Heart left ventricle (tissue), 16 donors: Measurements from ENCODE around the gene TMEM214. TPM values are rescaled to one million over a fixed set of nuclear protein-coding genes. Genes with fewer than 3 reads are reported as not detected.

Experiments
- ATAC-seq, 4 donors: fragments of 200-7000 bp; cut with Tn5 transposase; one replicate each; pipeline ENCODE4 v1.9.1; 2020 to 2022; ENCODE audit warnings: moderate library complexity in 4 of 4, mild to moderate bottlenecking in 3 of 4, moderate number of reproducible peaks in 1 of 4
- DNase-seq, 5 donors: peaks; one replicate each; pipeline ENCODE4 v3.0.0-alpha.2; 2020
- H3K27ac ChIP-seq, 12 donors: fragments of 200-600 bp; sonication (generic) in 4 of 12; one replicate each; pipeline versions ENCODE4 v1.5.0 to v1.8.0; 2016 to 2022; ENCODE audit warnings: mild to moderate bottlenecking in 2 of 12
- H3K27me3 ChIP-seq, 9 donors: fragments of 200-600 bp; sonication (generic) in 2 of 9; one replicate each; pipeline versions ENCODE4 v1.5.1 to v1.8.0; 2016 to 2022; ENCODE audit warnings: mild to moderate bottlenecking in 3 of 9
- H3K36me3 ChIP-seq, 9 donors: fragments of 200-600 bp; sonication (generic) in 2 of 9; one replicate each; pipeline versions ENCODE4 v1.5.0 to v1.8.0; 2018 to 2022; ENCODE audit warnings: mild to moderate bottlenecking in 2 of 9
- H3K4me1 ChIP-seq, 12 donors: fragments of 200-600 bp; sonication (generic) in 4 of 12; one replicate each; pipeline versions ENCODE4 v1.5.0 to v1.8.0; 2016 to 2022; ENCODE audit warnings: mild to moderate bottlenecking in 3 of 12
- H3K4me3 ChIP-seq, 12 donors: fragments of 200-600 bp; sonication (generic) in 4 of 12; one replicate each; pipeline versions ENCODE4 v1.5.0 to v1.8.0; 2017 to 2022; ENCODE audit warnings: mild to moderate bottlenecking in 9 of 12, moderate library complexity in 4 of 12
- H3K9me3 ChIP-seq, 12 donors: fragments of 200-600 bp; sonication (generic) in 4 of 12; one replicate each; pipeline versions ENCODE4 v1.5.0 to v1.8.0; 2016 to 2022; ENCODE audit warnings: mild to moderate bottlenecking in 1 of 12
- CTCF ChIP-seq, 12 donors: fragments of 200-600 bp; sonication (generic) in 4 of 12; IDR thresholded peaks; one replicate each; pipeline versions ENCODE4 v1.5.0 to v1.8.0; 2018 to 2022; ENCODE audit warnings: antibody characterized with exemption in 12 of 12, mild to moderate bottlenecking in 5 of 12
- POLR2A ChIP-seq, 2 donors: fragments of 450-650 bp; IDR thresholded peaks; one replicate each; pipeline ENCODE4 v1.6.1; 2017; ENCODE audit warnings: antibody characterized with exemption in 2 of 2, mild to moderate bottlenecking in 2 of 2, moderate library complexity in 2 of 2
- WGBS, 4 donors: extraction: QIAGEN DNeasy Blood & Tissue Kit in 2 of 4; methylation state at CpG; one replicate each; pipeline versions ENCODE4 v1.1.5 to v1.1.7; 2013 to 2018; 5-methylcytosine and 5-hydroxymethylcytosine counted together
- intact Hi-C, 10 donors: fragments of 100-400 bp; cut with DNase I; formaldehyde crosslinking; loops; one replicate each; pipeline versions ENCODE4 v1.11.1 to v1.14.2; 2022
- polyA plus RNA-seq, 2 donors: library from polyadenylated mRNA; stranded (reverse); fragments of 200-250 nt; gene quantifications; one replicate each; pipeline ENCODE4 v1.2.3, GENCODE V29; 2013
- total RNA-seq, 9 donors: library from RNA; depleted of rRNA in 2 of 9; stranded (reverse); fragments of >200 nt in 2 of 9; fragmentation: NEBNext Ultra II Directional in 3 of 9; extraction: Animal tissue kit (Norgen Biotek cat#: 25700) in 3 of 9; gene quantifications; one replicate each; pipeline versions ENCODE4 v1.1.0 to v1.2.4, GENCODE V29; 2016 to 2023
- donor health status: ischemic (EF 13 %, LVEDD 7.1; RV severe dilation, severe dysfunction).
- donor health status: healthy with polysubstance abuse.
- donor health status: DM: no; HTN: yes; CAD: no.
- donor health status: DM: no; HTN: no; CAD: no.
- donor health status: ischemic (EF 25% LVEDD 6.9; RV normal size, moderate dysfunction).
- donor health status: ischemic (EF 25% LVEDD 5.7; RV mildly dilated, moderate dysfunction).
- donor health status: healthy.
- donor health status: DM: yes; HTN: yes; CAD: no.
- donor health status: ischemic (EF 35%, LVEDD 5.7; RV mildly dilated, moderate dysfunction).
- donor health status: nonischemic (EF 11% LVEDD 7.7; RV severe dilation, severe dysfunction).
- donor health status: DM: yes; HTN: yes; CAD: no.
- donor health status: PGD.
- donor health status: ischemic (EF 29% LVEDD 5.4; RV normal size, mild dysfunction).
- donor health status: nonischemic (EF 23%, LVEDD 6.1; RV moderate dilation, normal function).

TMEM214 gene
- total and polyA plus RNA-seq, 11 donors, result 18.3 to 58.0 (median 31.6) TPM

DNA sequence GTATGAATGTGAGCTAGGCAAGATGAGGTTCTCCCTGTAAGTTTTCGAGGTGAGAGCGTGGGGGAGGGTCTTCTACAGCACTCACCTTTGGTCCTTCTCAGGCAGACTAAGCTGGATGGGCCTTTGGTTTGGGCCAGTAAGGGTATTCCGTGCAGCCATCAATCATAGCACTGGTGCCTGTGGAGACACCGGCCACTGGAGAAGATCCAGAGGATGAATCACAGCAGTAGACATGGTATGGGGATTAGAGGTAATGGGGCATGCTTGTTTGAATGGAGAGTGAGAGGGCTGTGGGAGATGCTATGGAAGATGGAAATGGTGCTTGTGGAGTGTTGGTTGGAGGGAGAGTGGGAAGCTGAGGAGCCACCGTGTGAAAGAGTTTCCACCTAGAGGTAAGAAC, 46.2 kb upstream of the TMEM214 start:
- Histone ChIP-seq H3K4me3 (no peak overlapping the region), H3K27ac (no peak overlapping the region), H3K27me3 (no peaks in the 10 kb centered on the region), H3K9me3 (no peaks in the 10 kb centered on the region), H3K36me3 (peaks cover 0 to 2% (median 0%) of the 10 kb centered on the region in 9 donors), H3K4me1 (peaks cover 0 to 19% (median 11%) of the 10 kb centered on the region in 12 donors)
- 88 to 93% (median 93%) methylated on average over 5 of the region's 5 CpGs for WGBS, 4 donors
- intact Hi-C loops, result no loop called here
- TF ChIP-seq CTCF (IDR thresholded peaks at IDR 0.05) (no peak), POLR2A (IDR thresholded peaks at IDR 0.05) (no peak)
- no peak for DNase-seq
- ATAC-seq, result no peak

DNA sequence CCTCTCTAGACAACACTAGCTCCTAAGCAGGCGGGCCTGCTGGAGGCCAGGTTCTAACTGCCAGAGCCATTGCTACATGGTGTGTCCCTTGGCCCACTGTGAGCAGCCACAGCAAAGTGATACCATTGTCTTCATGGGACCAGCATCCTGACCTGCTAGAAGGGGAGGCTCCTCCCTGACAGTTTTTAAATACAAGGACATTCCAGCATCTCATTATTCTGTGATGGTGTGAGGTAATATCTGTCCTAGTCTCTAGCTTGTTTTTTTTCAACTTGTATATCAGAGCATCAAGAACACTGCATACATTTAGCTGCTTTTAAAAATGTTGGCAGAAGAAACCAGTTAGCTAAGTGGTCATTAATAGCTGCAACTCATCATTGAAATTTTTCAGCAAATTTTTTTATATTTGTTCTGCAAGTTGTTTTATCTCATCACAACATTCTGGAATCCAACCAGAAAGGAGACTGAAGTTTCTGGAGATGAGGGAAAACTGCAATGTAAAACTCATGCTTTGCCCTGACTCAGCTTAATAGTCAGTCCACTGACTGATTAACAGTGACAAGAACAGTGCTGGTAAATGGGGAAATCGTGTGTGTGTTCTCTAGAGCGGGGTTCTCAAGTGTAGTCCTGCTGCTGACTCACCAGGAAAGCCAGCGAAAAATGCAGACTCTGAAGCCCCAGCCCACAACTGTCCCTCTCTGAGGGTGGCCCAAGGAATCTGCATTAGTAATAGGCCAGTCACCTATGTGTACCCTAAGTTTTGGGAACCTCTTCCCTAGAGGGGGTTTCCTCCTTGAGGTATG, 44.5 kb upstream of the TMEM214 start:
- H3K4me1 ChIP-seq, result peaks cover 0 to 3% (median 0%) of the 10 kb centered on the region in 12 donors
- H3K27ac ChIP-seq, result no peak overlapping the region
- no peaks in the 10 kb centered on the region for H3K27me3 ChIP-seq
- ATAC-seq, result no peak
- no peak overlapping the region for H3K4me3 ChIP-seq
- intact Hi-C loops, result no loop called here
- TF ChIP-seq CTCF (IDR thresholded peaks at IDR 0.05) (no peak), POLR2A (IDR thresholded peaks at IDR 0.05) (no peak)
- H3K9me3 ChIP-seq, result no peaks in the 10 kb centered on the region
- 78 to 83% (median 80%) methylated on average over 4 of the region's 4 CpGs for WGBS, 4 donors
- DNase-seq, result no peak
- H3K36me3 ChIP-seq, result peaks cover 0 to 2% (median 0%) of the 10 kb centered on the region in 9 donors

GRCh38 chr2:26989156-26989555, 43.6 kb upstream of the TMEM214 start:
- Histone ChIP-seq H3K4me3 (no peak overlapping the region), H3K36me3 (peaks cover 0 to 2% (median 0%) of the 10 kb centered on the region in 9 donors), H3K27me3 (no peaks in the 10 kb centered on the region), H3K4me1 (no peaks in the 10 kb centered on the region), H3K27ac (no peak overlapping the region), H3K9me3 (no peaks in the 10 kb centered on the region)
- 89 to 91% (median 89%) methylated on average over 8 of the region's 8 CpGs for WGBS, 4 donors
- ATAC-seq (no peak), DNase-seq (no peak)
- intact Hi-C loops, result no loop called here
- TF ChIP-seq CTCF (IDR thresholded peaks at IDR 0.05) (no peak), POLR2A (IDR thresholded peaks at IDR 0.05) (no peak)

GRCh38 chr2:26991717-26992116, 41.0 kb upstream of the TMEM214 start:
- intact Hi-C loops, result no loop called here
- ATAC-seq, result no peak
- H3K9me3 ChIP-seq, result no peaks in the 10 kb centered on the region
- H3K36me3 ChIP-seq, result peaks cover 0 to 3% (median 0%) of the 10 kb centered on the region in 9 donors
- no peak for DNase-seq
- no peak overlapping the region for H3K4me3 ChIP-seq
- H3K27me3 ChIP-seq, result no peaks in the 10 kb centered on the region
- no peaks in the 10 kb centered on the region for H3K4me1 ChIP-seq
- H3K27ac ChIP-seq, result no peak overlapping the region
- TF ChIP-seq POLR2A (IDR thresholded peaks at IDR 0.05) (no peak), CTCF (IDR thresholded peaks at IDR 0.05) (no peak)
- 84 to 87% (median 84%) methylated on average over 5 of the region's 5 CpGs for WGBS, 4 donors
